Daoy (cell line): ENCODE data around the gene IFI6. TPM values are rescaled to one million over a fixed set of nuclear protein-coding genes. Genes with fewer than 3 reads are reported as not detected.
"Not testable (repeated sequence)": the region's sequence is repeated elsewhere in the genome, so short reads cannot be mapped to it uniquely, and the experiment has no call there.

ENCODE experiments used
- DNase-seq: peaks from one replicate; pipeline ENCODE4 v3.0.0-alpha.2; 2015; ENCODE audit warnings: low read depth
- total RNA-seq: library from RNA; depleted of rRNA; stranded (reverse); fragments of >200 nt; shearing (Covaris generic); gene quantifications from 2 replicates; pipeline ENCODE4 v1.2.3, GENCODE V29; 2014

Gene IFI6
- total RNA-seq, 1 experiment from 2014 or later: 20.3 TPM

DNA sequence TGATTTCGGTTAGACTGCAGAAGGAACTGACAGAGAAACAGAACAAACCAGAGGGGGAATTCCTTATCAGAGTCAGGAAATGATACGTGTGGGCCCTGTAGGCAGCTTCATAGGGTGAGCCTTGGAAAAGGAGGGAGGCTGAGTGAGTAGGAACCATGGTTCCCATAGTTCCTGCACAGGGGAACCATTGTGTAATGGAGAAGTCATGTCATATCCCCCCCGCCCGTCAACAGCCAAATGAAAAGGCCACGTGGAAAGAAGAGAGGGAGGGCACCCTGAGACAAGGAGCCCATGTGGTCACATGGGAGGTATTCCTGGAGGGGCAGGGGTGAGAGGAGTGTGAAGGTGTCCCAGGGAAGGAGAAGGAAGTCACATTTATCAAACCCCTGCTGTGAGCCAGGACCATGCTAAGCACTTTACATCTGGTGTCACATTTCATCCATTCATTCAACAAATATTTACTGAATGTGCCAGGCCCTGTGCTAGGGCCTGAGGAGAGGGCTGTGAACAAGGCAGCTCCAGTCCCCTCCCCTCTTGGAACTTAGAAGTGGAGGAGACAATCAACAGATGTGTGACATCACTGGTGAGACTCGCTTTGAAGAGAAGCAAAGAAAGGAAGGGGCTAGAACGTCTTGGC lies 21.3 kb downstream of the IFI6 start:
- peak; percentile 71 for DNase-seq

DNA sequence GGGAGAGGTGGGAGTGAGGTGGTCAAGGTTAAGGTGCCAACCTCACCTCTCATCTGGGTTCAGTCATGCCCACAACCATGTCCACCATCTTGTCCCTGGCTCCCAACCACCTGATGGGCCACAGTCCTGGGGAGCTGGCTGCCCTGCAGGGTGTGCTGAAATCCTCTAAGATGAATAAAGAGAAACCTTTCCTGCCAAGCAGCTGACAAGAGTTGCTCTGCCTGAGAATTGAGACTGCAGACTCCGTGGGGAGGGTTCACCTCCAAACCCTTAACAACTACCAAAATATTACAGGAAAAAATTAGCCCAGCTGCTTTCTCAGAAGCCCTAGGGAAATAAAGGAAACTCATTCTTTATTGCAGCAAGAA lies 21.8 kb downstream of the IFI6 start:
- no peak for DNase-seq

DNA sequence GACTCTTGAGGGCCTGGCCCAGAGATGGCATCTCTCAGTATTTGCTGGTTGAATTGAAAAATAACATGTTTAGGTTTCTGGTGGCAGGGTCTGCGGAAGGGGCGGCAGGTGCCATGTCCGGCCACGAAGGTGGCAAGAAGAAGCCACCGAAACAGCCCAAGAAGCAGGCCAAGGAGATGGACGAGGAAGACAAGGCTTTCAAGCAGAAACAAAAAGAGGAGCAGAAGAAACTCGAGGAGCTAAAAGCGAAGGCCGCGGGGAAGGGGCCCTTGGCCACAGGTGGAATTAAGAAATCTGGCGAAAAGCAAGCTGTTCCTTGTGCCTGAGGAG lies 22.7 kb downstream of the IFI6 start:
- no peak for DNase-seq

DNA sequence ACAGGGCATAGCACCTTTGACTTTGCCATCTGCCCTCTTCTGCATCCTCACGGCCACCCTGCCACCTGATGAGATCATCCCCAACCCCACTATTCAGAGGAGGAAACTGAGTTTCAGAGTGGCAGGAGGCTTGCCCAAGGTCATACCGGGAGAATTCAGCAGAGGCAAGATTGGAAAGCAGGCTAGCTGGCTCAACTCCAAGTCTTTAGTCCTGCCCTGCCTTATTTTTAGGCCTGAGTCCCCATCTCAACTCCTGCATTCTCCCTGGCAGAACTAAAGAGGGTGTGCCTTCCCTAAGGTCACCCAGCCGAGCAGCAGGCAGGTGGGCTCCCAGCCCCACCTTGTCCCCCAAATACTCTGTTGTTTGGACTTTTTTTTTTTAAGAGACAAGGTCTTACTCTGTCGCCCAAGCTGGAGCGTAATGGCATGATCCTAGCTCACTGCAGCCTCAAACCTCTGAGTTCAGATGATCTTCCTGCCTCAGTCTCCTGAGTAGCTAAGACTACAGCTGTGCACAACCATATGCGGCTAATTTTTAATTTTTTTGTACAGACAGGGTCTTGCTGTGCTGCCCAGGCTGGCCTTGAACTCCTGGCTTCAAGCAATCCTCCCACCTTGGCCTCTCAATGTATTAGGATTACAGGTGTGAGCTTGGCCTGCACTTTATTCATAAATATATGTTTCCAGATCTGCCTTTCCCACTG lies 23.2 kb downstream of the IFI6 start:
- no peak for DNase-seq

DNA sequence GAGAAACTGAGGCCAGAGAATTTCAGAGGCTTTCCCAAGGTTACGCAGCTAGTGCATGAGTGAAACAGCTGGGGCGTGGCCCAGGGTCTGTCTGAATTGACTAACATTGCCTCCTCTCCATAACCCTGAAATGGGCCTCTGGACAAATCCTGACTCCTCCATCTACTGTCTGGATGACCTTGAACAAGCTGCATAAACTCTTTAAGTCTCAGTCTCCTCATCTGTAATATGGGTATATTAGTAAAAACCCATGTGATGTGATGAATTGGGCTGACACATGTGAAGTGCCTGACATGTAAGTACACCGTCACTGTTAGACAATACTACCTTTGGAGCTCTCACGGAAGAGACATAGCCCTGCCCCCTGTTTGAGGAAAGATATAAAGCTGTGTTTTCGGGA lies 24.7 kb downstream of the IFI6 start:
- no peak for DNase-seq

DNA sequence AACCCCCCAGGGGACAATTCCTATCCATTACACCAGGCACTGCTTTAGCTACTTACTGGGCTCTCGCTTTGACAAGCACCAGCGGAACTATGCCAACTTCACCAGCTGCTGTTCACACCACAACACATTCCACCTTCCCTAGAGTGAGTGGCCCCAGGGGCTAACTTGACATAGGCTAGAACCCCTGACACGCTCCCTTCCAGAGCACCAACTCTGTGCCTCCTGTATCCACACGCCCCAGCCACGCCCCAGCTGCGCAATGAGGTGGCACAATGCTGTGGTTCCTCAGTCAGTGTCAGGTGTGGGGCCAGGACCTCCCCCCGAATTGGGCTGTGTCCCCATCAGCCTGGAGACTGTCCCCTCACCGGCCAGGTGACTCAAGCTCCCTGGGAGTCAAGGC lies 25.3 kb downstream of the IFI6 start:
- no peak for DNase-seq

DNA sequence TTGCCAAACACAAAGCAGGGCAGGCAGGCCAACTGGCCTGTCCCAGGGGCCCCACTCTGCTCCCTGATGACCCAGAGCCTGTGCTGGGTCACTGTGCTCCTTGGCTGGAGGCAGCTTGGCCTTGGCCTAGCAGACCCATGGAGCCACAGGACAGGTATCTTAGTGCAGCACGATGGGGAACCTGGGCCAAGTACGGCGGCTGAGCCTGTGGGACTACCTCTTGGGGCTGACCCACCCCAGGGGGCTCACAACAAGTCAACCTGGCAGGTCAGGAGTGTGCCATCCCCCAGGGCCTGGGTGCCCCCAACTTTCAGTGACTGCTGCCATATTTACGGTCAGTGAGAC lies 26.9 kb downstream of the IFI6 start:
- no peak for DNase-seq

DNA sequence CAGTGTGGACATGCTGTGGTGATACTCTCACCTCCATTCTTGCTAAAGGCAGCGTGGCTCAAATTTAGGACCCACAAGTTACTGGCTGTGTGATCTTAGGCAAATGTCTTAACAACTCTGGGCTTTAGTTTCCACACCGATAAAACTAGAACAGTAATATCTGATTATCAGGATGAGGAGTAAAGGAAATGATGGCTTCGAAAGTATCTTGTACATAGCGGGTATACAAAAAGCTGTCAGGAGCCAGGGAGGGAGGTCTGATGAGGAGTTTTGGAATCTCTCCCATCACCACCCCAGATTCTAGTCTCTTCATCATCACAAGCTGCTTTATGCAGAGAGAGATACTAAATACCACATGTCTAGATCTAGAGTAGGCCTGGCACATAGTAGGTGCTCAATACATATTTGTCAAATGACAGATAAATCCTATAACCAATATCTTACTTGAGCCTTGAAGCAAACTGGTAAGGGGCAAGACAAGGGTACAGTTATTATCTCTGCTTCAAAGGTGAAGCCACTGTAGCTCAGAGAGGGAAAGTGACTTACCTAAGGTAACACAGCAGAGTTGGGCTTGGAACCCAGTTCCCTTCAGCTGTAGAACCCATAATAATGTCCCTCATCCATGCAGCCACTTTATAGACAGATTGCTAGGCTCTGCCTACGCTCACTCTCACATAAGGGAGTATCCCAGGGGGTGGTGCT lies 27.5 kb downstream of the IFI6 start:
- no peak for DNase-seq

DNA sequence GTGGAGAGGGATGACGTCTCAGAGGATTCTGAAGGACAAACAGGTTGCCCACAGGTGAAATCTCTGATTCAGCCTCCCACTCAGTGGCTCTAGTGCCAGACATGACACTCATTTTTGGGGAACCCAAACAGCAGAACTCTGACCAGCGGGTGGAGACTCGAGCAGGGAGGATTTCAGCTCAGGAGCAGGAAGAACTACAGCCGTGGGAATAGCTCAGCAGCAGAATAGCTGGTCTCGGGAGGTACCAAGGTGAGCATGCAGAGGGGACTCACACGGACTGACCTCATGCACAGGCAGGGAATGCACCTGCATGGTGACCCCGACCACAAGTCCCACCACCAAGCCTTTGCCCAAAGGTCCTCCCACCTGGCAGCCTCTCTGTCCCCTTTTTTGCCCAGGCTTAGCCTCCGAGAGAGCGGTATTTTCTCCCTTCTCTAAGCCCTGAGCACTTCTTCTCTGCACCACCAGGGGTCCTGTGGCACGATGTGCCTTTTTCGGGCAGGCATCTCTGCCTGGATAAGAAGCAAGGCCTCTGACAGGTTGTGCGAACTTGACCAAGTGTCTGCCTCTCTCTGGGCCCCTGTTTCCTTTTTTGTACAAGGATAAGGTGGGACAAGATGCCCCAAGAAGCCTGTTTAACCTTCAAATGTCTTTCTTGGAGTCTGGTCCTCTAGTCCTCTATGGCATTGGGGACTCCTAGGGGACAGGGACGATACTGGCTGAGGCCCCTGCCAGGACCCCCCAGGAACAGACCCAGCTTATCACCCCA lies 28.2 kb downstream of the IFI6 start:
- DNase-seq: peak; percentile 54

DNA sequence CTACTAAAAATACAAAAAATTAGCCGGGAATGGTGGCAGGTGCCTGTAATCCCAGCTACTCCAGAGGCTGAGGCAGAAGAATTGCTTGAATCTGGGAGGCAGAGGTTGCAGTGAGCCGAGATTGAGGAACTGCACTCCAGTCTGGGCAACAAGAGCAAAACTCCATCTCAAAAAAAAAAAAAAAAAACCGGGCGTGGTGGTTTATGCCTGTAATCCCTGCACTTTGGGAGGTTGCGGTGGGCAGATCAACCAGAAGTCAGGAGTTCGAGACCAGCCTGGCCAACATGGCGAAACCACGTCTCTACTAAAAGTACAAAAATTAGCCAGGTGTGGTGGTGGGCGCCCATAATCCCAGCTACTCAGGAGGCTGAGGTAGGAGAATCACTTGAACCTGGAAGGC lies 31.5 kb downstream of the IFI6 start:
- not testable (repeated sequence) for DNase-seq

DNA sequence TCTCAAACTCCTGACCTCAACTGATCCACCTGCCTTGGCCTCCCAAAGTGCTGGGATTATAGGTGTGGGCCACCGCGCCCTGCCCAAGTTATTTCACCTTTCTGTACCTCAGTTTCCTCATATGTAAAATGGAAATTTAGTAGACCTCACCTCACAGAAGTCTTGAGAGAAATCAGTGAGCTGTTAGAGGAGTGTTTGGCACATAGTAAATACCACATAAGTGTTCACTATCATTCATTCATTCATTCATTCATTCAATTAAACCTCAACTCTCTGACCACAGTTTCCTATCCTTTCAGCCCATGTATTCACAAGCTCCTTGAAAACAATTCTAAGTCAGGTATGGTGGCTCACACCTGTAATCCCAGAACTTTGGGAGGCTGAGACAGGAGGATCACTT lies 33.2 kb downstream of the IFI6 start:
- DNase-seq: no peak

DNA sequence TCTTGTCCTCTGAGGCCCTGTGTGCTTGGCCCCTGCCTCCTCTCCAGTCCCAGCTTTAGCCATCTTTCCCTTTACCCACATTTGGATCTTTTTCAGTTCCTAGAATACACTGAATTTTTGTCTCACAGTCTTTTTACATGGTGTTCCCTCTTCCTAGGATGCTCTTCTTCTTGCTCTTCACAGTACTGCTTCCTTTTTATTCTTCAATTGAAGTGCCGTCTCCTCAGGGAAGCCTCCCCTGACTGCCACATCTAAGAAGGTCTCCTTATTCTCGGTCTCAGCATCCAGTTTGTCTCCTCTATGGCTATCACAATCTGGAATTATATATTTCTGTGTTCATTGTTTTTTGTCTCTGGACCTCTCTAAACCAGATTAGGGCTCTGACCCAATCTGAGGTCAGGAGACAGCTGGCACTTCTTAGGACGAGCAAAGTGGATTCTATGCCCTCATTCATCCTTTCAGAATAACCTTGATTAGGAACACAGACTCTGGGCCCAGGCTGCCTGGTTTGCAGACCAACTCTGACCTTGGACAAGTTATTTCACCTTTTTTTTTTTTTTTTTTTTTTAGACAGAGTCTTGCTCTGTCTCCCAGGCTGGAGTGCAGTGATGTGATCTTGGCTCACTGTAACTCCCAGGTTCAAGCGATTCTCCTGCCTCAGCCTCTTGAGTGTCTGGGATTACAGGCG lies 33.8 kb downstream of the IFI6 start:
- DNase-seq: no peak

DNA sequence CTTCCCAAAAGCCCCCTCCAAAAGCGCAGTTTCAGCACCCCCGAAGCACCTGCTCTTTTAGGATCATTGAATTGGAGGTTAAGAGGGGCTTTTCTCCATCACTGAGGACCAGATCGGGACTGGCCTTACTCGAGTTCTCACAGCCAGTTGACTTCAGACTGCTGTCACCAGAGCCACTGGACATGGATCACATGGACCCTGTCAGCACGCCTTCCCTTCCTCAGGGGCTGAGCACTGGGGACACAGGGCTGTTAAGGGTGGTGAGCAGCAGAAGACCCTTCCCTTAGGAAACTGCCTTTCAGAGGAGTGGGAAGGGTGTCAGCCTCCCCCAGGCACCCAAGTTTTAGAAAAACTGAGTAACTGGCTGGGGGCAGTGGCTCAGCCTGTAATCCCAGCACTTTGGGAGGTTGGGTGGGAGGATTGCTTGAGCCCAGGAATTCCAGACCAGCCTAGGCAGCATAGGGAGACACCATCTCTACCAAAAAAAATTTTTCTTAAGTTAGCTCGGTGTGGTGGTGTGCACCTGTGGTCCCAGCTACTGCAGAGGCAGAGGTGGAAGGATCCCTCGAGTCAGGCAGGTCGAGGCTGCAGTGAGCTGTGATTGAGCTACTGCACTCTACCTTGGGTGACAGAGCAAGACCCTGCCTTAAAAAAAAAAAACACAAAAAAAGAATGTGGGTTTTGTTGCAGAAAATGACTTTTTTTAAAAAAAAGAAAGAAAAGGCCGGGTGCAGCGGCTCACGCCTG lies 36.4 kb downstream of the IFI6 start:
- DNase-seq: no peak

DNA sequence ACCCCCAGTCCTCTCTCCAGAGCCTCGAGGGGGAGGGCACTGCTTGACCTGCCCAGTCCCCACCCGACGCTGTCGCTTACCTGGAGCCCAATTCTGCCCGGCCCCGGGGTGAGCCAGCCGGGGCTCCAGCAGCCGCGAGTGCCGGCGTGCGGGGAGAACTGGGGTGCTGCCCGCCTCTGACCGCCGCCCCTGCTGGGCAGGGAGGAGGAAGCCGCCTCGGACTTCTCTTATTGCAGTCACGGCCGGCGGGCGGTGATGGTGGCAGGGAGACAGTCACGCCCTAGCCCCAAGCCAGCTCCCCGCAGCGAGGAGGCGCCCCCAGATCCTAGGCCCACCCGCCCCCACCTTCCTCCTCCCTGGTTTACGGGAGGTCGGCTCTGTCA lies 37.0 kb downstream of the IFI6 start, which contains the start of gene FGR:
TSS of gene FGR (minus strand) at position 201 of the 383 bp plus-strand sequence. CDS start 11,269 bp downstream, outside the sequence.
- DNase-seq: no peak

DNA sequence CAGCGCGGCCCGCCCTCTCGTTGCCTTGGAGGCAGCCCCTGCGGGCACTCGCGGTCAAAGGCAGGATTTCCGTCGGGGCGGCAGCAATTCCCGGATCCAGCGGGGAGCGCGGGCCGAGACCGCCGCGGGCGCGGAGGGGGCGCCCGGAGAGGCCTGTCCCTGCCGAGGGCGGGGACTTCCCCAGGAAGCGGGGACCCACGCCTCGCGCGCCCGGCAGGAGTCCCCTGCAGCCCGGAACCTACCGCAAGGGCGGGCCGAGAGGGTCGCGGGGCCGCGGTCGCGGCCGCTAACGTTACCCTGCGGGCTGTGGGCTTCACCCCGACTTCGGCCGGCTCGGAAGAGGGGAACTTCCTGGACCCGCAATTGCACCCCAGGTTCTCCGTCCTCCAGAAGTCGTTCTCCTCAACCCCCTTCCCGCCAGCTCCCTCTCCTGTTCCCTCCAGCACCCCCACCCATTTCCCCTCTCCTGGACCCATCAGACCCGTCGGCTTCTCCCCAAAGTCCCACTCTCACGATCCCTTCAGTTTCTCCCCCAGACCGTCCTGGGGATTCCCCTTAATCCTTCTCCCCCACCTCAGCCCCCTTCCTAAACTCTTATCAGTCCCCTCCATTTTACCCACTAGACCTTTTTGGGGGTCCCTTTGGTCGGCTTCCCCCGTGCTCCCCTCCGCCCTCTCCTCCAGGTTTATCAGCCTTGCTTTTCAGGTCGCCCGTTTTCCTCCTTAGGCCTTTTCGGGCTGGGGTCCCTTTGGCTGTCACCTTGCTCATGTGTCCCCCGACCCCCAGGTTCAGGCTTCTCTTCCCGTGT lies 37.6 kb downstream of the IFI6 start:
- peak; percentile 37 for DNase-seq

DNA sequence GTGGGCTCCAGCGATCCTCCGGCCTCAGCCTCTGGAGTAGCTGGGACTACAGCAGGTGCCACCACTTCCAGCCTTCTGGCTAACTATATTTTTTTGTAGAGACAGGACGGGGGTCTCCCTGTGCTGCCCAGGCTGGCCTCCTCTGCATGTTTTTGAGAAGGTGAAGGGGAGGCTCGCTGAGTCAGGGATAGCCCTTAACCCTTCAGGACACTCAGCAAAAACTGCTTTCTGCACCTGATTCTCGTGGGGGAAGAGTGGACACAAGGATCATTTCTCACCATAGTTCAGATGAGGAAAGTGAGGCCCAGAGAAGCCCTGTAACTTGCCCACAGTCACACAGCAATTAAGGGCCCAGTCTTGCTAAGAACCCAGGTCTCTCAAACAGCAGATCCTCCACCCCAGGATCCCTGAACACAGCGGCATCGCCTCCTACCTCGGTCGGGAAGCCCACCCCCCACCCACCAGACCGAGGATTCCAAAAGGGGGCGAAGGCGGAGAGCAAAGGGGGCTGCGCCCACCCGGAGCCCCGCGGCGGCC lies 38.3 kb downstream of the IFI6 start:
- DNase-seq: no peak

DNA sequence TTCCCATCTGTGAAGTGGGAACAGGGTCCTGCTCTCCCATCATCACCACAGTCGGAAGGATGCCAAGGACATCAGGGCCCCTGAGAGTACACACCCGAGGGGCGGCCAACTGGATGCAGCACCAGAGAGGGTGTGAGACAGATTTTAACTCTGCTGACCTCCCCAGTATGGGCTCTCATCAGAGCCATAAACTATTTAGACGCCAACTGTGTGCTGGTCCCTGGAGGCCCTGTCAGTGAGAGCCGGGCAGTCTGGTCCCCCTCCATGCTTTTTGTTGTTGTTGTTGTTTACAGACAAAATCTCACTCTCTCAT lies 38.7 kb downstream of the IFI6 start:
- DNase-seq: no peak

DNA sequence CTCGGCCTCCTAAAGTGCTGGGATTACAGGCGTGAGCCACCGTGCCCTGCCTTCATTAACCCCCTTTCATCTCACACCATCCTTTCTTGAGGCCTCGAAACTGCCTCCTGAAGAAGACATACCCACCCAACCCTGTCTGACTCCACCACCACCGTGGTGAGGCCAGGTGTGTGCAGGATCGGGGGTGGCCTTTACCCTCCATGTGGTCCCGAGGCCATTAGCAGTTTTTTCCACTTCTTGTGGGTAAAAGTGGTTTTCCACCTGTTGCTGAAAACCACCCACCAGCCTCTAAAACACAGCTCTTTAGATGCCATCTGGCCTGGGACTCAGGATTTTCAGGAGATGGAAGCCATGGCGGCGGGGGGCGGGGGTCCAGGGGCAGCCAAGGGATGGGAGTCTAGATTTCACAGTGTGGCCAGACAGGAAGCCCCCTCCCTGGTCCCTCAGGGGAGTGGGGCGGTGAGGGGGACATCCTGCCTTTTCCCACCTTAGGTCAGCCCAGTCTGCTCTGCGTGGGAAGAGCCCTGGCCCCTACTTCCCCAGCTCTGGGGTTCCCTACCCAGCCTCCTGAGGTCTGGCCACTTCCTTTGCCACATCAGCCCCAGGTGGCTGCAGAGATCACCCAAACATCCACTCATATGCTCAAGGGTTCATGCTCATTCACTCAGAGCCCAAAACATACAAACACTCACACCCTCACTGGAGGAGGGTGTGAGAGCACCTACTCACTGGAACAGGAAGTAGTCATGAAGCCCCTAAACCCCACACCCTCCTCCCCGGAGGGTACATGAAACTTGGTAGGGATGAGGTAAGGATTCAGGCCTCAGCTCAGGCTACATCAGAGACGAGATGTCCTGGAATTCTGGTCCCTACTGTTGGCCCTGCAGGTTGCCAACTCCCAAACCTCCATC lies 39.4 kb downstream of the IFI6 start:
- DNase-seq: no peak

DNA sequence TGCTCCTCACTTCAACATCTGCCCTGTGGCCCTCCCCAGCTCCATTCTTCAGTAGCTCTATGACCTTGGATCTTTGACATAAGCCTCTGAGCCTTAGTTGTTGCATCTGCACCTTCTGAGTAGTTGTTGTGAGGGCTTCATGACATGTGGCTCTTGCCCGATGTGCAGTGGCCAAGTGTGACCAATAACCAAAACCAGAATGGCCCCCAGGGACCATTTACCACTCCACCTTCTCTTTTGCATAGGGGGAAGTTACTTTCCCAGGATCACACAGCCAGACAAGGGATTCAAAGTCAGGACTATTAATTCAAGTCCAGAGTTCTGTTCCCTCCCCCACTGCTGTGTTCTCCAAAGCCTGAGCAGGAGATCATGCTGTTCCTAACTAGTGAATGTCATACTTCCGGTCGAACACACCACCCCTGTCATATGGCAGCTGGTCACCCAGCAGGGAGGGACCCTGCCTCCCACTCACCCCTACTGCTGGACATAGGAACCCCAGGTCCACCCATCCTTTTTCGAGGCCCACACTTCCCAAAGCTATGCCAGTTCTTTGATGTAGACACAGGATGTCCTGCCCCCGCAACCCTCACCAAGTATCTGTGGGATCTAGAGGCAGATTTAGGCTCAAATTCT lies 41.0 kb downstream of the IFI6 start:
- no peak for DNase-seq
